Measurements from ENCODE around the gene CDH22.

GRCh38 chr20:46134716-46135115 is 173.6 kb downstream of the CDH22 start:
- TF ChIP-seq POLR2AphosphoS5 (IDR thresholded peaks at IDR 0.05; ENCODE audit: low read depth, low read length) (no peak), TAF1 (IDR thresholded peaks at IDR 0.05; ENCODE audit: borderline replicate concordance, insufficient read depth, low read length) (no peak), REST (IDR thresholded peaks at IDR 0.05; ENCODE audit: insufficient read depth in 1 of 2, low read depth in 2 of 2, low read length in 2 of 2) (no peak)
